NCI-H2029 treated with DMSO at 0.1 percent for 48 hours (cell line): ENCODE data around the gene PRRT1B.

ENCODE experiments used
- DNase-seq: peaks from one replicate; lab custom pipeline; 2025; lab: John Stamatoyannopoulos, UW

The PRRT1B gene

DNA sequence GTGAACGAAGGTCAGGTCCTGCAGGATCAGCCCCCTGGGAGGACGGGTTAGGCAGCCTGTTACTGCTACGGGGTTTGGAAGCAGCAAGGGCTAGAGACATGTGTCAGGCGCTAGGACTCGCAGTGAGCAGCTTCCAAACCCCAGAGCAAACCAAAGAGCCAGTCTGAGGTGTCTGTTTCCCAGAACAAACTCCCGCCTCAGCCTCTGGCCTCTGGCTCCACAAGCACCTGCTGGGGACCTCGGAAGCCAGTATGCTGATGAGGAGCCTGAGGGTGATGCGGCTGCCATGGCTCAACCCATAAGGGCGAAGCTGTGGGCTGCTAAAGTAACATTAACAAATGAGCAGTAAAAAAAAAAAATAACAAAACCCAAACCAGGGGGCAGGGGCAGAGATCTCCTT lies 35.0 kb downstream of the PRRT1B start:
- DNase-seq: no peak

DNA sequence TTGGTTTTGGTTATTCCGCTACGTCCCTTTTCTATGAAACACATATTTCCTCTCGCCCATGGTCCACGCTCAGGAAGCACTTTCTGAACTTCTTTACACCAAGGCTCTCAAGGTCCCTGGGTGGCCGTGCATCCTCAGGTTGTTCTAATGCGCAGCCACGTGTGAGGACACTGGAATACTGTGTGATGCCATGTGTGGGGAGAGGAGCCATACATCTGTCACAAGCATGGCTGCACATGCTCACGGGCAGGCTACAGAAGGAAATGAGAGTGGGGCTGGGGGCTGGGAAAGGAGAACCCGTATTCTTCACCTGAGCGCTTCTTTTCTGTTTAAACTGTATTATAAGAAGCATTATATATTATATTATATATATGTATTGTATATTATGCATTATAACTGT lies 36.7 kb downstream of the PRRT1B start:
- DNase-seq: no peak

DNA sequence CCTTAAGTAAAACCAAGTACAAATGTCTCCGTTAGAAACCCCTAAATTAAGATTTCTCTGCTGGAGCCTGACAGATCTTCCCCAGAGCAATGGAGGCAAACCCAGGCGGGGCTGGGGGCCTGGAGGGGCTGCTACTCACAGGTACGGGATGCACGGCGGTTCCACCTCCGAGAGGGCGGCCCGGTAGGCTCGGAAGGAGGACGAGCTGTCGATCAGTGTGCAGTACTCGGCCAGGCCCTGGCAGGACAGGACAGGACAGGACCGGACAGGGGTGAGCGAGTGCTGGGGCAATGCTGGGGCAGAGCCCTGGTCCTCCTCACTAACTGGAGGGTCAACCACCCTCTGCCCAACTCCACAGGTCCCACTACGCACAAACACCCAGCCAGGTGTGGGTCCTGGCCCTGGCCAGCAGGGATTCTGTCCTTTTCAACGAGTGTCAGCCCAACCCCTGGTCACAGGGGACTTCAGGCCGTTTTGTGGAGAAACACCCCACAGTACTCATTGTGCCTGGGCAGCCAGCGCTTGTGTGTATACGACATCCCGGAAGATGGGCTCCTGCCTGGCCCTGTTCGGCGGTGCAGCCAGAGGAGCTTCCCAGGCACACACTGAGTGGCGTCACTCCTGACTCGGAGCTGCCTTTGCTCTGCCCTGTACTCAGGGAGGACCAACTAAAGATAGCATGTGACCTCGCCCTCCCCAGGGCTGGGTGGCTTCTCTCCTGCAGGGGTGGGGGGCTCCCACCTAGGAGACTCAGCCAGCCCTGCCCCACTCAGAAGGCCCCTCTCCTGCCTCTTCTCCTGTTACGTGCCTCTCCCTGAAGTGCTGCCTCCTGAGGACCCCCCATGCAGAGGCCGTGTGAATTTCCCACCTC lies 37.4 kb downstream of the PRRT1B start:
- no peak for DNase-seq

DNA sequence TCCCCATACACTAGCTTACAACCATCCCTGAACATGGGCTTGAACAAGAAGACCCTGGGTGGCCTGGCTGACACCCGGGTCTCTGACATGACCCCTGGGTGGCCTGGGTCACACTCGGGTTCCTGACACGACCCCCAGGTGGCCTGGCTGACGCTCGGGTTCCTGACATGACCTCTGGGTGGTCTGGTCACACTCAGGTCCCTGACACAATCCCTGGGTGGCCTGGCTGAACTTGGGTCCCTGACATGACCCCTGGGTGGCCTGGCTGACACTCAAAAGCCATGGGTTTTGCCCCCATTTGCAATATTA lies 38.0 kb downstream of the PRRT1B start:
- no peak for DNase-seq

- no peak for DNase-seq
Measured at GRCh38 chr9:131583836-131584555, 38.7 kb downstream of the PRRT1B start.

DNA sequence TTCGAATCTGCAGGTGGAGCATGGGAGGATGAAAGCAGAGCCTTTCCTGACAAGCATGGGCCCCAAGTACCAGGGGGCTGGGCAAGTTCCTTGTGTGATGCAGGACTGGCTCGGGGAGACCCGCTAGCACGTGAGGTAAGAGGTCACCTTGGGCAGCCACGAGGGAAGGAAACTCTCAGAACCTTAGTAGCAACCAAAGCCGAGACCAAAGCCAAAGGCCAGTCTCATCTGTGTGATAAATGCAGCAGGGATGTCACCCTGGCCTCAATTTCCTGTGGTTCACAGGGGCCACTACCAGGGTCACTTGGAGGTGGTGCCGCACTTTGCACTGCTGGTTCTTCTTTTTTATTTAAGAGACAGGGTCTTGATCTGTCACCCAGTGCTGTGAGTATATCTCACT lies 39.5 kb downstream of the PRRT1B start:
- DNase-seq: no peak

DNA sequence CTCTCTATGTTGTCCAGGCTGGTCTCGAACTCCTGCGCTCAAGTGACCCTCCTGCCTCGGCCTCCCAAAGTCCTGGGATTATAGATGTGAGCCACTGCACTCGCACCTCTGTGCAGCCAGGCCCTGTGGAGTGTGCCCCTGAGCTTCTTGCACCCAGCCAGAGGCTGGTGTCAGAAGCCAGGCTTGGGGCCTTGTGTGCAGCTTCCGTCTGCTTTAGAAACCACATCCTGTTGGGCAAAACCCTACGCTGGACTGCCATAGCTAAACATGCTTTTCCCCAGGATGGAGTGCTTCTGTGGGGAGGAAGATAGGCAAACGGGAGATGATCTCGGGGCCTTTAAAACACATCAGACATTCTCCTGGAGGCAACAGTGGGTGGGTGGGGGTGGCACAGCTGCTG lies 40.1 kb downstream of the PRRT1B start:
- DNase-seq: no peak

DNA sequence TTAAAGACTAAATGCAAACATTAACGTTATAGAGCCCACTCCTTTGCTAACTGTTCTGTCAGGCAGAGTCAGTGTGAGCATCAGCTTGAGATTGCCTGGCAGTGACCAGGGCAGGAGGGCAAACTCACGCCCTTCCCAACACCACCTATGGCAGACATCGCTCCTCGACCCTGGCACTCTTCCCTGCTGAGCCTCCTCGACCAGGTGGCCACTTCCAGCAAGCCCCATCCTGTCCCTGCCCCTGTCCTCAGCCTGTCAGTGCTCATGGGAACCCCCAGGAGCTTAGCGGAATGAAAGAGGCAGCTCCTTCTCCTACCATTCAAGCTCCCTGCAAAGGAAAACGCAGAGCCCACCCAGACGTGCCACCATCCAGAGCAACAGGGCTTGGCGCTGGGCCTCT lies 42.0 kb downstream of the PRRT1B start:
- no peak for DNase-seq

DNA sequence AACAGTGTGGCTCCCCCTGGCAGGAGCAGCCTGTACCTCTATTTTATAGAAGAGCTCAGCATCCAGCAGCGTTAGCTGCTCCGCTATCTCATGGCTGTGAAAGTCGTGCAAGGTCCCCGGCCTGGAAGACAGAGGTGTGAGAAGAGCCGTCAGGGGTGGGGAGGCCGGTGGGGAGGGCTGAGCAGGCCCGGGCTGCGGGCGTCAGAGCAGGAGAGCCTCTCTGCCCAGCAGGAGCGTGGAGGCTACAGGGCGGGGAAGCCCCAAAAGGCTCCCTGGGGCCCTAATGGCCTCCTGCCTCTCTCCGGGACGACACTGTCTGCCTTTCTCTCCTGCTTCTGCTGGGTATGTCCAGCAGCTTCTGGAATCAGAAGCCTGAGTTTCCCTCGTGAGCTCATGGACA lies 42.6 kb downstream of the PRRT1B start:
- no peak for DNase-seq

- DNase-seq: no peak
Measured at GRCh38 chr9:131588396-131588795, 43.1 kb downstream of the PRRT1B start.

DNA sequence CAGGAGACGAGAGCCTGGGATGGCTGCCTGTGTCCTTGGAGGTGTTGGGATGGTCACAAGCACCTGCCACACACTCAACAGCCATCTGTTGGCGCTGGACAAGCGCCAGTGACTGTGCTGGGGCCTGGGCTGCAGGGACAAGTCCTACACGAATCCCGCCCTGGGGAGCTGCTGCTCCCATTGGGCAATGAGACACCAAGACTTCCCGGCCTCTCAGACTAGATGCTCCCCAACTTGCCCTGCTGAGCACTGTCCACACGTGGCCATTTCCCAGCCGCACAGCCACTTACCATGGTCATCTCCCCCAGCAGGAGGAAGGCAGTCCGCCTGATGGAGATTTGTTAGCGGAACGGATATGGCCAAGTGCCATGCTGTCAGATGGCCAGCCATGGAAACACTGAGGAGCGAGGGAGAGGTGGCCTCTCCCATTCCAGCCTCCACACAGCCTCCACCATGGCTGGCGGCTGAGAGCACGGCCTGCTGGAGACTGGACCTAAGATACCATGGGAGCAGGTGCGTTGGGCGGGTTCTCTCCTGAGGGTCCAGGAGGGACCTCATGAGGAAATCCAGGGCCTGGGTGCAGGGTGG lies 43.9 kb downstream of the PRRT1B start:
- peak; percentile 59 for DNase-seq

- DNase-seq: no peak
Measured at GRCh38 chr9:131589993-131590392, 44.7 kb downstream of the PRRT1B start.

DNA sequence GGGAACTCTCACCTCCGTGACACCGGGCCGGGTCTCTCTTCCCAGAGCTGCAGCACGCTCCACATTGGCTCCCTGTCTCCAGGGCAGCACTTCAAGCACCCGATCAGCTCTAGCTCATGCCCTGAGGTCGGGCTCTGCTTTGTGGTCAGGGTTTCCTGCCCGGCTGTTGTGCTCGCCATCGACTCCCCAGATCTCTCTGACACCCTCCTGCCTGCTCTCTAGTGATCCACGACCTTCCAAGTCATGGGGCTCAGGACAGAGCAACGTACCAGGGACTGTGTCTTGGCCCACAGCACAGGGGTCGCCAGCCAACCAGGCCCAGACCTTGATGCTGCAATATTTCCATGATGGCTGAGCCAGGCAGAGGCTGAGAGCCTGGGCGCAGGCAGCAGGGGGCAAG lies 45.1 kb downstream of the PRRT1B start:
- no peak for DNase-seq

GRCh38 chr9:131590907-131591844 lies 45.9 kb downstream of the PRRT1B start:
- peak; percentile 25 for DNase-seq

- DNase-seq: no peak
Measured at GRCh38 chr9:131591845-131592208, 46.5 kb downstream of the PRRT1B start.

GRCh38 chr9:131593091-131593820 lies 47.9 kb downstream of the PRRT1B start:
- DNase-seq: no peak

DNA sequence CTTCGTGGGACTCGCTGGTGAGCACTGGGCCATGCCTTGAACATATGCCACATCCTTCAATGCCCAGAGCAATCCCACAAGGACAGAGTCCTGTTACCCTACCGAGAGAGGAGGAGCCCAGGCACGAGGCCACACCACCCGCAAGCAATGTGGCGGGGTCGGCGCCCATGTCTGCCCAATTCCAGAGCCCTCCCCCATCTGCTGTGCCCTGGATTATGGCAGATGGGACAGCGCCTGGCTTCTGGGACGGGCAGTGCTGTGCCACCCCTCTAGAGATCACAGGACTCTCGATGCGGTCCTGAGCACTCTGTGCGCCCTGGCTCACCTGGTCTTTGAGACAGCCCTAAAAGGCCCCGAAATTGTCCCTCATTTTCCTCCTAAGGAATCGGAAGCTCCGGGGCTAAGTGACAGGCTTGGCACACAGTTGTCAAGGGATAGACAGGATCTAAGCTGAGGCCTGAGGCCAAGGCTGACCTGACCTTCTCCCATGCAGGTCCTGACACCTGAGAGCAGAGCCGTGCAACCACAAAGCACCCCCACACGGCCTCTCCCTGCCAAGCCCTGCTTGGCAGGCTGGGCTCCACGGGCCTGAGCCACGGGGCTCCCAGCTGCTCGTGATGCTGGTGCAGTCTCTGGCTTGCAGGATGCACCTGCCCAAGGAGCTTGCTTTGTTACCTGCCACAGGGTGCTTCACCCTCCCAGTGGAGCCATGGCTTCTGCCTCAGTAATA lies 48.8 kb downstream of the PRRT1B start:
- DNase-seq: no peak

DNA sequence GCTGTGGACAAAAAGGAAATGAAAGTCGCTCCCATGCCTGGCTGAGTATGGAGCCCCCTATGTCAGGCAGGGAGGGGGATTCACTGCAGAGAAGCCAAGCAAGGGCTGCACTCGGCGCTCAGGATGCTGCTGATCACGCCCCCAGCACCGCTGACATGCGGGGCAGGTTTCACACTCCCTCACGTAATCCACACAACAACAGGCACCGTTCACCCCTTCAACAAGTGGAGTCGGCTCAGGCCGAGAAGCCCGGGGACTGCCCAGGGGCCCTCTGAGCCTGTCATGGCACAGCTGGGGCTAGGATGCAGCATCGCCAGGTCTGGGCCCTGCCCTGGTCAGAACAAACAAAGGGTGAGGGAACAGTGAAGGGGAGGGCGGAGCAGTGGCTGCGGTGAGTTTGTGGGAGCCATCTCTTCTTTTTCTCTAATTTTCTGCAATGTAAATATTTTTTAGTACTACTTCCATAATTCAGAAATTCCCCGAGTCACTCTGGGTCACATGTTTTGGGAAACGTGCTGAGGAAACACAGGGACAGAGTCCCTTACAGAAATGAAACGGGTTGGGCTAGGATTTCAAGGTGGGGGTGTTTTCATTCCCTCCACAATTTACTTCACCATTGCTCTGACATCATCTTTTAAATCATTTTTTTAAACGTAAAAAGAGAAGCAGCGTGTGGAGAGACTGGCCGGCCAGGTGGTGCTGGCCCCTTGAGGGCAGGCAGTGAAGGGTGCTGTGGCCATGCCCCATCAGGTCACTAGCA lies 49.8 kb downstream of the PRRT1B start:
- DNase-seq: no peak

DNA sequence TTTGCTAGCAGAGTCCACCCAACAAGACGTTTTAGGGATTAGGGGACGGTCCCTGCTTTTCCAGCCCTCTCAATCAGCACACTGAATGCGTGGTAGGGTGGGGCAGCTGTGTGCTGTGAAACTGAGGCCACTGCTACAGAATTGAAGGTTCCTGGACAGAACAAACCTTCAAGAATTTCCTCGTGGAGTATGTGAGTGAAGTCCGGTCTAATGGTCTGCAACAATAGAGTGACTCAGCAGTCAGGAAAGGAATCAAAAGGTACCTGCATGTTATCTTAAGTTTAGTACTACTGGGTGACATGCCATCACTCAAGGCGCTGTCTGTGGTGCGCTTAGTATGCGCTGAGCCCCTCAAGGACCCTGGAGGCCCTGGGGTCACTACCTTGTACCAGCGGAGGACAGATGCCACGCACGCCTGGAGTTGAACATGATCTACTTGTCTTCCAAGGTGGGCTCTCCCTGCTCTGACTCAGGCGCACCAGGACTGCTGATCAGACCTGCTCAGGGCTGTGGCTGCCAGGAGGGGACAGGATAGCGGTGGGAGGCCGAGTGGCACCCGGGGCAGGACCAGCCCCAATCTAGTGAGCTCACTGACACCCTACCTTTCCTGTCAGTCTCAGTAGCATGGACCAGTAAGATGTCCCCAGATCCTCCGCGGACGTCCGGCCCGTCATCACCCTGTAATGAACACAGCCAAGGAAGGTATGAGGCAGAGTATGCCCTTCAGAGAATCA lies 50.5 kb downstream of the PRRT1B start:
- no peak for DNase-seq

GRCh38 chr9:131596430-131596743 lies 51.1 kb downstream of the PRRT1B start:
- no peak for DNase-seq
